ENCODE measurements around the gene CPNE1. TPM values are rescaled to one million over a fixed set of nuclear protein-coding genes. Genes with fewer than 3 reads are reported as not detected.

The CPNE1 gene
- total RNA-seq, 1 experiment from 2014 or later, result 217 TPM

DNA sequence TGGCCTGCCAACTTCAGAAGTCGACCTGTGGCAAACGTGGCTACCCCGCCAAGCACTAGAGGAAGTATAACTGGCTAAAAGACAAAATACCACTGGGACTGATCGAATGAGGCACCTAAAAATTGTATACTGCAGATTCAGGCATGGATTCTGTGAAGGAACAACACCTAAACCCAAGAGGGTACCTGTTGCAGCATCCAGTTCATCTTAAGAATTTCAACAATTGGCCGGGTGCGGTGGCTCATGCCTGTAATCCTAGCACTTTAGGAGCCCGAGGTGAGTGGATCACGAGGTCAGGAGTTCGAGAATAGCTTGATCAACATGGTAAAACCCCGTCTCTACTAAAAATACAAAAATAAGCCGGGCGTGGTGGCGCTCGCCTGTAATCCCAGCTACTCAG is 76.3 kb downstream of the CPNE1 start:
- in situ Hi-C loops (cut with HindIII; ENCODE audit: low pct_unique_long_range_greater_than_20kb, low sequenced_read_pairs) (no loop called here), intact Hi-C loops (cut with micrococcal nuclease; ENCODE audit: unreplicated experiment) (no loop called here)
- no peak overlapping the region for H3K4me3 ChIP-seq (ENCODE audit: low read depth in 2 of 2, low read length in 2 of 2)
- H3K9me3 ChIP-seq (ENCODE audit: control insufficient read depth, insufficient read depth, low read depth, low read length), result no peaks in the 10 kb centered on the region
- no peak for DNase-seq (ENCODE audit: low read depth, low spot score)
- CTCF ChIA-PET, result no interaction called here
- ATAC-seq, result no peak
- no peaks in the 10 kb centered on the region for H3K36me3 ChIP-seq (ENCODE audit: control insufficient read depth, insufficient read depth, low read length)
- H3K27ac ChIP-seq (ENCODE audit: low read length), result no peak overlapping the region
- no peaks in the 10 kb centered on the region for H3K4me1 ChIP-seq (ENCODE audit: control insufficient read depth, insufficient read depth, low read length)
- no TSS peak for BruUV-seq (replicated peaks)
- TF ChIP-seq POLR2AphosphoS5 (IDR thresholded peaks at IDR 0.05; ENCODE audit: low read depth, low read length) (no peak), SIN3A (IDR thresholded peaks at IDR 0.05; ENCODE audit: borderline replicate concordance, insufficient read depth, low read depth, low read length) (no peak), TCF7L2 (IDR thresholded peaks at IDR 0.05; ENCODE audit: low read depth, low read length) (no peak)
- TF ChIP-seq, protein P1, sequence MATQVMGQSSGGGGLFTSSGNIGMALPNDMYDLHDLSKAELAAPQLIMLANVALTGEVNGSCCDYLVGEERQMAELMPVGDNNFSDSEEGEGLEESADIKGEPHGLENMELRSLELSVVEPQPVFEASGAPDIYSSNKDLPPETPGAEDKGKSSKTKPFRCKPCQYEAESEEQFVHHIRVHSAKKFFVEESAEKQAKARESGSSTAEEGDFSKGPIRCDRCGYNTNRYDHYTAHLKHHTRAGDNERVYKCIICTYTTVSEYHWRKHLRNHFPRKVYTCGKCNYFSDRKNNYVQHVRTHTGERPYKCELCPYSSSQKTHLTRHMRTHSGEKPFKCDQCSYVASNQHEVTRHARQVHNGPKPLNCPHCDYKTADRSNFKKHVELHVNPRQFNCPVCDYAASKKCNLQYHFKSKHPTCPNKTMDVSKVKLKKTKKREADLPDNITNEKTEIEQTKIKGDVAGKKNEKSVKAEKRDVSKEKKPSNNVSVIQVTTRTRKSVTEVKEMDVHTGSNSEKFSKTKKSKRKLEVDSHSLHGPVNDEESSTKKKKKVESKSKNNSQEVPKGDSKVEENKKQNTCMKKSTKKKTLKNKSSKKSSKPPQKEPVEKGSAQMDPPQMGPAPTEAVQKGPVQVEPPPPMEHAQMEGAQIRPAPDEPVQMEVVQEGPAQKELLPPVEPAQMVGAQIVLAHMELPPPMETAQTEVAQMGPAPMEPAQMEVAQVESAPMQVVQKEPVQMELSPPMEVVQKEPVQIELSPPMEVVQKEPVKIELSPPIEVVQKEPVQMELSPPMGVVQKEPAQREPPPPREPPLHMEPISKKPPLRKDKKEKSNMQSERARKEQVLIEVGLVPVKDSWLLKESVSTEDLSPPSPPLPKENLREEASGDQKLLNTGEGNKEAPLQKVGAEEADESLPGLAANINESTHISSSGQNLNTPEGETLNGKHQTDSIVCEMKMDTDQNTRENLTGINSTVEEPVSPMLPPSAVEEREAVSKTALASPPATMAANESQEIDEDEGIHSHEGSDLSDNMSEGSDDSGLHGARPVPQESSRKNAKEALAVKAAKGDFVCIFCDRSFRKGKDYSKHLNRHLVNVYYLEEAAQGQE (IDR thresholded peaks at IDR 0.05; ENCODE audit: insufficient read depth in 1 of 2, low read depth in 2 of 2, low read length in 1 of 2), result no peak
- TF ChIP-seq, protein P2, sequence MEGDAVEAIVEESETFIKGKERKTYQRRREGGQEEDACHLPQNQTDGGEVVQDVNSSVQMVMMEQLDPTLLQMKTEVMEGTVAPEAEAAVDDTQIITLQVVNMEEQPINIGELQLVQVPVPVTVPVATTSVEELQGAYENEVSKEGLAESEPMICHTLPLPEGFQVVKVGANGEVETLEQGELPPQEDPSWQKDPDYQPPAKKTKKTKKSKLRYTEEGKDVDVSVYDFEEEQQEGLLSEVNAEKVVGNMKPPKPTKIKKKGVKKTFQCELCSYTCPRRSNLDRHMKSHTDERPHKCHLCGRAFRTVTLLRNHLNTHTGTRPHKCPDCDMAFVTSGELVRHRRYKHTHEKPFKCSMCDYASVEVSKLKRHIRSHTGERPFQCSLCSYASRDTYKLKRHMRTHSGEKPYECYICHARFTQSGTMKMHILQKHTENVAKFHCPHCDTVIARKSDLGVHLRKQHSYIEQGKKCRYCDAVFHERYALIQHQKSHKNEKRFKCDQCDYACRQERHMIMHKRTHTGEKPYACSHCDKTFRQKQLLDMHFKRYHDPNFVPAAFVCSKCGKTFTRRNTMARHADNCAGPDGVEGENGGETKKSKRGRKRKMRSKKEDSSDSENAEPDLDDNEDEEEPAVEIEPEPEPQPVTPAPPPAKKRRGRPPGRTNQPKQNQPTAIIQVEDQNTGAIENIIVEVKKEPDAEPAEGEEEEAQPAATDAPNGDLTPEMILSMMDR (IDR thresholded peaks at IDR 0.05), result no peak
- no peaks in the 10 kb centered on the region for H3K27me3 ChIP-seq (ENCODE audit: control insufficient read depth, insufficient read depth, low read length)
- POLR2A ChIA-PET, result no interaction called here

DNA sequence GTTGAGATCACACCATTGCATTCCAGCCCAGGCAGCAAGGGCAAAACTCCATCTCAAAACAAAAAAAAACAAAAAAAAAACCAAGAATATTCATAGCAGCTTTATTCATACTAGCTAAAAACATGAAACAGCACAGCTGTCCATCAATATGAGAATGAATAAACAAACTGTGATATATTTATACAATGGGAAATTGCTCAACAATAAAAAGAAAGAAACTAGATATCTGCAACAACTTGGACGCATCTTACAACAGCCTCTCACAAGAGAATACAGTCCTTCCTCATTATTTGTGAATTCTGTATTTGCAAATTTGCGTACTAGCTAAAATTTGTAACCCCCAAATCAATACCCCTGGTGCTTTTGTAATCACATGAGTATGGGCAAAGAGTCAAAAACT is 77.3 kb downstream of the CPNE1 start:
- H3K27ac ChIP-seq (ENCODE audit: low read length), result no peak overlapping the region
- H3K4me1 ChIP-seq (ENCODE audit: control insufficient read depth, insufficient read depth, low read length), result no peaks in the 10 kb centered on the region
- BruUV-seq (replicated peaks), result no TSS peak
- TF ChIP-seq, protein P1 (IDR thresholded peaks at IDR 0.05; ENCODE audit: insufficient read depth in 1 of 2, low read depth in 2 of 2, low read length in 1 of 2), result no peak
- TF ChIP-seq TCF7L2 (IDR thresholded peaks at IDR 0.05; ENCODE audit: low read depth, low read length) (no peak), POLR2AphosphoS5 (IDR thresholded peaks at IDR 0.05; ENCODE audit: low read depth, low read length) (no peak), SIN3A (IDR thresholded peaks at IDR 0.05; ENCODE audit: borderline replicate concordance, insufficient read depth, low read depth, low read length) (no peak)
- TF ChIP-seq, protein P2 (IDR thresholded peaks at IDR 0.05), result no peak
- H3K27me3 ChIP-seq (ENCODE audit: control insufficient read depth, insufficient read depth, low read length), result no peaks in the 10 kb centered on the region
- in situ Hi-C loops (cut with HindIII; ENCODE audit: low pct_unique_long_range_greater_than_20kb, low sequenced_read_pairs) (no loop called here), intact Hi-C loops (cut with micrococcal nuclease; ENCODE audit: unreplicated experiment) (no loop called here)
- POLR2A ChIA-PET, result no interaction called here
- DNase-seq (ENCODE audit: low read depth, low spot score) (no peak), ATAC-seq (no peak)
- CTCF ChIA-PET, result interaction anchor here (0.6 kb wide), 1 partner anchor 424 kb away, joined by 4 read pairs; no protein-coding TSS in a partner anchor
- H3K9me3 ChIP-seq (ENCODE audit: control insufficient read depth, insufficient read depth, low read depth, low read length), result no peaks in the 10 kb centered on the region
- H3K36me3 ChIP-seq (ENCODE audit: control insufficient read depth, insufficient read depth, low read length), result no peaks in the 10 kb centered on the region
- no peak overlapping the region for H3K4me3 ChIP-seq (ENCODE audit: low read depth in 2 of 2, low read length in 2 of 2)
